ENCODE data around the gene LPCAT1. TPM values are rescaled to one million over a fixed set of nuclear protein-coding genes. Genes with fewer than 3 reads are reported as not detected.

The LPCAT1 gene
- total RNA-seq, 1 donor from 2014 or later: 269 TPM

DNA sequence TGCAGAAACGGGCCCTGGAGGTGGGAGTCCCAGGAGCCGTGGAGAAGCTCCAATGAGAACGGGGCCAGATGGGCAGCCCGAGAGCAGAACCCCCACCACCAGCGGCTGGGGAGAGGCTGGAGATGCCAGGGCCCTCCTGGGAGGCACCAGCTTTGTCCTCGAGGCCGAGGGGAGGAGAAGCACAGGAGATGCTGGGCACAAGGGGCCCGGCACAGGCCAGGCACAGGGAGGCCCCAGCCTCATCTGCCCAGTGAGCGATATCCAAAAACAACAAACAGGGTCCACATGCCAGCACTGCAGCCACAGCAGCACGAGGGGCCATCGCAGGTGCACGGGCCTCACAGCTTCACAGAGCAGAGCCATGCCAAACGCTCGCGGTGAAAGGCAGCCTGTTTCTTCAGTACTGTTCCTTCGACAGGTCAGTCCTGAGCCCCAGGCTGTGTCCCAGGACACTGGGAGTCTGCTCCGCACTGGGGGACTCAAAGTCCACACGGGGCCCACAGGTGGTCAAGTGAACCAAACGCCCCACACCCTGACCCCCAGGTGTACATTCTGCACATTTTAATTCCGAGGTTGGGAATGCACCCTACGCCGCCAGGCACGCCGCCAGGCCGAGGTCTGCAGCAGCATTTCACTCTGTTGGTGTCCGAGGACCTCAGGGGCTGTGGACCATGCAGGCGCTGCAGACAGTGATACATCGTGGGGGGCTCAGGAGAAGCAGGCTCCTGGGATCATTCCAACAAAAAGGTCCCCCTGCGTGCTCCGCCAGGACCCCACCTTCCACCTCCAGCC, 9.5 kb downstream of the LPCAT1 start:
- intact Hi-C loops (cut with micrococcal nuclease): no loop called here
- H3K27me3 Mint-ChIP-seq: no peaks in the 10 kb centered on the region
- peak; percentile 8 for DNase-seq
- no peak for ATAC-seq (ENCODE audit: low read depth)
- H3K4me1 Mint-ChIP-seq: peaks cover 48% of the 10 kb centered on the region
- CTCF ChIA-PET: interaction anchor here (1.0 kb wide), 1 partner anchor 36 kb away, joined by 3 read pairs; no protein-coding TSS in a partner anchor
- POLR2A ChIA-PET: interaction anchor here (1.2 kb wide), 1 partner anchor 25 kb away, joined by 3 read pairs; no protein-coding TSS in a partner anchor
- TF ChIP-seq, protein P1, sequence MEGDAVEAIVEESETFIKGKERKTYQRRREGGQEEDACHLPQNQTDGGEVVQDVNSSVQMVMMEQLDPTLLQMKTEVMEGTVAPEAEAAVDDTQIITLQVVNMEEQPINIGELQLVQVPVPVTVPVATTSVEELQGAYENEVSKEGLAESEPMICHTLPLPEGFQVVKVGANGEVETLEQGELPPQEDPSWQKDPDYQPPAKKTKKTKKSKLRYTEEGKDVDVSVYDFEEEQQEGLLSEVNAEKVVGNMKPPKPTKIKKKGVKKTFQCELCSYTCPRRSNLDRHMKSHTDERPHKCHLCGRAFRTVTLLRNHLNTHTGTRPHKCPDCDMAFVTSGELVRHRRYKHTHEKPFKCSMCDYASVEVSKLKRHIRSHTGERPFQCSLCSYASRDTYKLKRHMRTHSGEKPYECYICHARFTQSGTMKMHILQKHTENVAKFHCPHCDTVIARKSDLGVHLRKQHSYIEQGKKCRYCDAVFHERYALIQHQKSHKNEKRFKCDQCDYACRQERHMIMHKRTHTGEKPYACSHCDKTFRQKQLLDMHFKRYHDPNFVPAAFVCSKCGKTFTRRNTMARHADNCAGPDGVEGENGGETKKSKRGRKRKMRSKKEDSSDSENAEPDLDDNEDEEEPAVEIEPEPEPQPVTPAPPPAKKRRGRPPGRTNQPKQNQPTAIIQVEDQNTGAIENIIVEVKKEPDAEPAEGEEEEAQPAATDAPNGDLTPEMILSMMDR (IDR thresholded peaks at IDR 0.05): no peak
- H3K36me3 Mint-ChIP-seq (ENCODE audit: low read depth): peaks cover 68% of the 10 kb centered on the region
- no peak overlapping the region for H3K4me3 Mint-ChIP-seq
- H3K27ac Mint-ChIP-seq: no peak overlapping the region
- no peaks in the 10 kb centered on the region for H3K9me3 Mint-ChIP-seq

DNA sequence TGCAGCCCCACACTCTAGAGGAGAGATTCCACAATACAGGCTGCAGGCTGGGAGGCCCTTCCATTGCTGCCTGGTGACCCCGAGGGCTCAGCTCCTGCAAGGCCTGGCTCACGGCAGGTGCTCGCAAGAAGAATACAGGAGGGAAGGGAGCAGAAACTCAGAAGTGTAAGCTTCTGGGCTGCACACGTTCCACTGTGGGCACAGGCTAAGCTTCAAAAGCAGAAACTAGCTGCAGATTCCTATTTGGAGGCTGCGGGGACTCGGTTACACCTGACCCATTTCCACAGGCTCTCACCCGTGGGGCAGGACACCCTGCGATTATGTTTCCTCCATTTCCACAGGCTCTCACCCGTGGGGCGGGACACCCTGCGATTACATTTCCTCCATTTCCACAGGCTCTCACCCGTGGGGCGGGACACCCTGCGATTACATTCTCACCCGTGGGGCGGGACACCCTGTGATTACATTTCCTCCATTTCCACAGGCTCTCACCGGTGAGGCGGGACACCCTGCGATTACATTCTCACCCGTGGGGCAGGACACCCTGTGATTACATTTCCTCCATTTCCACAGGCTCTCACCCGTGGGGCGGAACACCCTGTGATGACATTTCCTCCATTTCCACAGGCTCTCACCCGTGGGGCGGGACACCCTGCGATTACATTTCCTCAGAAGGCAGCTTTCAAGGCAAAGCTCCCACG, 10.3 kb downstream of the LPCAT1 start:
- H3K27ac Mint-ChIP-seq: peak overlapping the region; percentile 41
- TF ChIP-seq, protein P1 (IDR thresholded peaks at IDR 0.05): no peak
- H3K36me3 Mint-ChIP-seq (ENCODE audit: low read depth): peaks cover 66% of the 10 kb centered on the region
- no peaks in the 10 kb centered on the region for H3K9me3 Mint-ChIP-seq
- ATAC-seq (ENCODE audit: low read depth) (no peak), DNase-seq (peak; percentile 9)
- ChIA-PET POLR2A (no interaction called here), CTCF (interaction anchor here (1.0 to 2.1 kb wide), 2 partner anchors 8 to 35 kb away, joined by 3 to 11 read pairs; no protein-coding TSS in a partner anchor)
- peaks cover 43% of the 10 kb centered on the region for H3K4me1 Mint-ChIP-seq
- intact Hi-C loops (cut with micrococcal nuclease): no loop called here
- H3K27me3 Mint-ChIP-seq: no peaks in the 10 kb centered on the region
- H3K4me3 Mint-ChIP-seq: no peak overlapping the region

DNA sequence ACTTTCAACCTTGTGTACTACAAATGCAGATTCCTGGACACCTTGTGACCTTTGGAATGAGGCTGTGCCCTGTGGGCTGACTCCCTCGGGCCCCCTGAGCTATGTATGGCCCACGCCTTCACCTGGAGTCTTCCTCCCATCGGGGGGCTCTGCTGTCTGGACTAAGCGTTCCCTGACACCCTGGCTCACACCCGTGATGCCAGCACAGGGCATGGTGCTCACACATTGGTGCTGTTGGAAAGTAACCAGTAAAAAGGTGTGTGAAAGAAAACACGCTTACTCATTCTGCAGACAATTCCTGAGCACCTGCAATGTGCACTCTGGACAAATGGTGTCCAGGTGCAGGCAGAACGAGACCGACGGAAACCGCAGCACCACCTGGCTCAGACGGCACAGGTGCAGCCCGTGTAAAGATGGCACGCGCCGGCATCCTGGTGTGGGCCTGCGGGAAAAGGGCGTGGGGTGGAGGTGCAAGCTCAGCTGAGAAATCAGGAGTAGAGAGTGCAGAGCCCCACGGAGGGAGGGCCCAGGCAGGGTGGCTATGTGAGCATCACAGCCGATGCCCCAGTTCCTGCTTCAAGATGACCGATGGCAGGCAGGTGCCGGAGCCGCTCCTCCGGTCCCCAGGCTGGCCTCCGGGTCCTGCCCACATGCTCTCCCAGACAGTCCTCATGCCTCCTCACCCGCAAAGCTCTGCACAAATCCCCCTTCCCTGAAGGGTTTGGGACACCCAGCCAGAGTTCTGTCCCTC, 11.0 kb downstream of the LPCAT1 start:
- Mint-ChIP-seq H3K4me1 (peaks cover 48% of the 10 kb centered on the region), H3K27ac (peak overlapping the region; percentile 41), H3K36me3 (ENCODE audit: low read depth) (peaks cover 70% of the 10 kb centered on the region), H3K9me3 (no peaks in the 10 kb centered on the region), H3K27me3 (no peaks in the 10 kb centered on the region), H3K4me3 (no peak overlapping the region)
- ChIA-PET CTCF (interaction anchor here (1.0 to 2.1 kb wide), 2 partner anchors 9 to 34 kb away, joined by 3 to 11 read pairs; no protein-coding TSS in a partner anchor), POLR2A (no interaction called here)
- TF ChIP-seq, protein P1 (IDR thresholded peaks at IDR 0.05): no peak
- intact Hi-C loops (cut with micrococcal nuclease): no loop called here
- ATAC-seq (ENCODE audit: low read depth): no peak
- peak; percentile 13 for DNase-seq

DNA sequence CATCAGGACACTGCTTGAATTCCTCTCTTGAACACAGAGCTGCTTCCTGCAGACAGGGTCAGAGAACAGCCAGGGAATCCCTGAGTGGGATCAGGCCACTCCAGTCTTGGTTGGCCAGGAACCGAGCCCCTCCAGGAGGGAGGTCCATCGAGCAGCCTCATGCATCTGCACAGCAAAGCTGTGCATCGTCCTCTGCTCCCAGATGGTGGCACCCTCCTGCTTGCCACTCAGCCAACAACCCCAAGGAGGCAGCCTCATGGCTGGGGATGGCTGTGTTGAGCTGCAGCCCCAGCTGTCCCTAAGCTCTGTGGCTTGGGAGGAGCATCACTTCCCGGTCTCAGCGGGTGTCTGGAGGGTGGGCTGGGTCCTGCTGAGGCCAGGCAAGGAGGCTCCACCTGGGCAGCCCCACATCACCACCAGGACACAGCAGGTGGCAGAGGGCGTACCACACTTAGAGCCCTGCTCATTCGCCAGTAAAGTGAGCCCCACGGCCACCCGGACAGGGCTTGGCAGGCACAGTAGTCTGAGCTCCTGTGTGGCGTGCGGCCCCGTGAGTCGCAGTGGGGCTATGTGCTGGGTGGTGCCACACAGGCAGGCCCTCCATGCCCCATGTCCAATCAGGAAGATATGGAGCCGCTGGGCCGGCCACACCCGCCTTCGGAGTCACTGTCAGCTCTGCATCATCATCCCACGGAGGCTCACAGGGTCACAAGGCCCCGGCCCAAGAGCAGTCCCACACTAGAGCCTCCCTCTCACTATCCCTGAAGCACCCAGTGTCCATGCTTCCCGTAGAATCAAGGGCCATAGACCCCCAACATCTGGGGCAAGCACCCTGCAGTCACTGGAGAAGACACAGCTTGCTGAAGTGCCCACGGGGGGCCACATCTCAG, 11.9 kb downstream of the LPCAT1 start:
- Mint-ChIP-seq H3K4me3 (no peak overlapping the region), H3K36me3 (ENCODE audit: low read depth) (peaks cover 75% of the 10 kb centered on the region), H3K27me3 (no peaks in the 10 kb centered on the region), H3K27ac (peak overlapping the region; percentile 12), H3K9me3 (no peaks in the 10 kb centered on the region), H3K4me1 (peaks cover 51% of the 10 kb centered on the region)
- ATAC-seq (ENCODE audit: low read depth) (peak; percentile 63), DNase-seq (peak; percentile 15)
- intact Hi-C loops (cut with micrococcal nuclease): no loop called here
- CTCF ChIA-PET: interaction anchor here (0.6 to 2.1 kb wide), 5 partner anchors 10 to 341 kb away, joined by 3 to 11 read pairs (median 6); no protein-coding TSS in a partner anchor
- POLR2A ChIA-PET: interaction anchor here (0.6 to 1.9 kb wide), 8 partner anchors 10 to 493 kb away, joined by 3 to 5 read pairs (median 4); partner anchors contain the start of gene LPCAT1
- TF ChIP-seq, protein P1 (IDR thresholded peaks at IDR 0.05): no peak
